Measurements from ENCODE around the gene USP53. TPM values are rescaled to one million over a fixed set of nuclear protein-coding genes. Genes with fewer than 3 reads are reported as not detected.
A peak's percentile ranks its signal among the peaks of the same experiment; 100 is the strongest.

USP53 gene
- total and polyA plus RNA-seq, 9 of the 15 experiments (the other 6 are each of a cell fraction or from before 2014, with no cell fraction given): 2.9 to 9.6 (median 8.3) TPM

DNA sequence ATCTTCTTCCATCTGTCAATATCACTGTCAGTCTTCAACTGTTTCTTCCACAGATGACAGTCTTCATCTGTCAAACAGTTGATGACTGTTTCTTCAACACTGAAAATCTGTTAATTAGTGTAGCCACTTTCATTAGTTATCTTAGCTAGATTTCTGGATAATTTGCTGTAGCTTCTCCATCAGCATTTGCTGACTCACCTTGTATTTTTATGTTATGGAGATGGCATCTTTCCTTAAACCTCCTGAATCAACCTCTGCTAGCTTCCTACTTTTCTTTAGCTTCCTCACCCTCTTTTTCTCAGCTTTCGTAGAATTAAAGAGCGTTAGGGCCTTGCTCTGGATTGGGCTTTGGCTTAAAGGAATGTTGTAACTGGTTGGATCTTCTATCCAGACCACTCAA is 25.1 kb downstream of the USP53 start (continued):
- TF ChIP-seq, protein P1, sequence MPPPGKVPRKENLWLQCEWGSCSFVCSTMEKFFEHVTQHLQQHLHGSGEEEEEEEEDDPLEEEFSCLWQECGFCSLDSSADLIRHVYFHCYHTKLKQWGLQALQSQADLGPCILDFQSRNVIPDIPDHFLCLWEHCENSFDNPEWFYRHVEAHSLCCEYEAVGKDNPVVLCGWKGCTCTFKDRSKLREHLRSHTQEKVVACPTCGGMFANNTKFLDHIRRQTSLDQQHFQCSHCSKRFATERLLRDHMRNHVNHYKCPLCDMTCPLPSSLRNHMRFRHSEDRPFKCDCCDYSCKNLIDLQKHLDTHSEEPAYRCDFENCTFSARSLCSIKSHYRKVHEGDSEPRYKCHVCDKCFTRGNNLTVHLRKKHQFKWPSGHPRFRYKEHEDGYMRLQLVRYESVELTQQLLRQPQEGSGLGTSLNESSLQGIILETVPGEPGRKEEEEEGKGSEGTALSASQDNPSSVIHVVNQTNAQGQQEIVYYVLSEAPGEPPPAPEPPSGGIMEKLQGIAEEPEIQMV (tag; conservative IDR thresholded peaks at IDR 0.05; ENCODE audit: low read depth): no peak
- TF ChIP-seq, protein P2, sequence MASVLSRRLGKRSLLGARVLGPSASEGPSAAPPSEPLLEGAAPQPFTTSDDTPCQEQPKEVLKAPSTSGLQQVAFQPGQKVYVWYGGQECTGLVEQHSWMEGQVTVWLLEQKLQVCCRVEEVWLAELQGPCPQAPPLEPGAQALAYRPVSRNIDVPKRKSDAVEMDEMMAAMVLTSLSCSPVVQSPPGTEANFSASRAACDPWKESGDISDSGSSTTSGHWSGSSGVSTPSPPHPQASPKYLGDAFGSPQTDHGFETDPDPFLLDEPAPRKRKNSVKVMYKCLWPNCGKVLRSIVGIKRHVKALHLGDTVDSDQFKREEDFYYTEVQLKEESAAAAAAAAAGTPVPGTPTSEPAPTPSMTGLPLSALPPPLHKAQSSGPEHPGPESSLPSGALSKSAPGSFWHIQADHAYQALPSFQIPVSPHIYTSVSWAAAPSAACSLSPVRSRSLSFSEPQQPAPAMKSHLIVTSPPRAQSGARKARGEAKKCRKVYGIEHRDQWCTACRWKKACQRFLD (CRISPR knock-in tag; IDR thresholded peaks at IDR 0.05): no peak
- TF ChIP-seq, protein P3, sequence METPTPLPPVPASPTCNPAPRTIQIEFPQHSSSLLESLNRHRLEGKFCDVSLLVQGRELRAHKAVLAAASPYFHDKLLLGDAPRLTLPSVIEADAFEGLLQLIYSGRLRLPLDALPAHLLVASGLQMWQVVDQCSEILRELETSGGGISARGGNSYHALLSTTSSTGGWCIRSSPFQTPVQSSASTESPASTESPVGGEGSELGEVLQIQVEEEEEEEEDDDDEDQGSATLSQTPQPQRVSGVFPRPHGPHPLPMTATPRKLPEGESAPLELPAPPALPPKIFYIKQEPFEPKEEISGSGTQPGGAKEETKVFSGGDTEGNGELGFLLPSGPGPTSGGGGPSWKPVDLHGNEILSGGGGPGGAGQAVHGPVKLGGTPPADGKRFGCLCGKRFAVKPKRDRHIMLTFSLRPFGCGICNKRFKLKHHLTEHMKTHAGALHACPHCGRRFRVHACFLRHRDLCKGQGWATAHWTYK (CRISPR knock-in tag; IDR thresholded peaks at IDR 0.05): no peak
- TF ChIP-seq STAT5A (IDR thresholded peaks at IDR 0.05; ENCODE audit: borderline replicate concordance, low read length) (no peak), C11orf30 (IDR thresholded peaks at IDR 0.05; ENCODE audit: low read depth) (peak; percentile 68), PHF8 (IDR thresholded peaks at IDR 0.05; ENCODE audit: borderline replicate concordance, low read length) (no peak), ZNF239 (CRISPR knock-in tag; IDR thresholded peaks at IDR 0.05) (no peak), CREB3L1 (IDR thresholded peaks at IDR 0.05; ENCODE audit: borderline replicate concordance, low read depth) (no peak), SAFB2 (IDR thresholded peaks at IDR 0.05; ENCODE audit: borderline replicate concordance, low read depth, low read length, severe bottlenecking) (no peak), MAFG (tag; conservative IDR thresholded peaks at IDR 0.05) (peak; percentile 78), CHD1 (IDR thresholded peaks at IDR 0.05; ENCODE audit: low read length) (no peak), MEIS2 (IDR thresholded peaks at IDR 0.05; ENCODE audit: partially characterized antibody) (peak; percentile 49), NFE2L1 (tag; IDR thresholded peaks at IDR 0.05; ENCODE audit: borderline replicate concordance, low read depth) (peak; percentile 29; the same call in 1 of the 2 replicates), ZNF512 (tag; IDR thresholded peaks at IDR 0.05) (no peak), ZNF398 (CRISPR knock-in tag; IDR thresholded peaks at IDR 0.05) (no peak)
